Measurements from ENCODE around the gene ADAMTSL2. TPM values are rescaled to one million over a fixed set of nuclear protein-coding genes. Genes with fewer than 3 reads are reported as not detected.

Gene ADAMTSL2
- total and polyA plus RNA-seq, 10 donors, result 1.6 to 11.7 (median 4.3) TPM

DNA sequence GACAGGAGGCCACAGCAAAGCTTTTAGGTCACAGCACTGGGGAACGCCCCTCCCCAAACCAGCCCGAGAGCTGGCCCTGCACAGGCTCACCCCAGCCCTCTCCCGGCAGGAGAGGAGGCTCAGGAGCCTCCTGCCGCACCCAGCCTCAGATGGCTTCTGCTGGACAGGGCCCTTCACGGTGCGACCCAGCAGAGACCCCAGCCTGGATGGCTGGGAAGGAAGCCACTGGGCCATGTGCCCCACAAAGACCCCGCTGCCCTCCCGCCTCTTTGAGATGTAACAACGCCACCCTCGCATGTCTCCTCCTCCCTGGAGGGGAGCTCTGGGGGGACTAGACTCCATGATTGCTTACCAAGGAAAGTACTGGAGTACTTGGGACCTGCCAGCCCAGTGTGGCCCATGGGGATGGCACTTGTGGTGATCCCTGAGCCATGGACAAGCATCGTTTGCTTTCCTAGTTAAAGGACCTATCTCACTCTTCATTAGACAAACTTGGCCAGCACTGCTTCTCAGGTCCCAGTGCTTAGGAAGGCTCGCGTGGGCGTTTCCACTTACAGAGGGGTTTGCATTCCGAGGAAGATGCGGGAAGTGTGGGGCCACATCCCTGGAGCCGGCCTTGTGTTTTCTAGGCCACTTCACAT, 18.8 kb upstream of the ADAMTSL2 start:
- no peak for DNase-seq
- 72 to 89% (median 85%) methylated on average over 9 to 17 of the region's 17 CpGs for WGBS, 5 donors
- no peaks in the 10 kb centered on the region for H3K36me3 ChIP-seq
- H3K4me1 ChIP-seq, result peaks cover 0 to 16% (median 2%) of the 10 kb centered on the region in 6 donors
- TF ChIP-seq POLR2AphosphoS5 (IDR thresholded peaks at IDR 0.05) (no peak), POLR2A (IDR thresholded peaks at IDR 0.05) (no peak)
- TF ChIP-seq, protein P1, sequence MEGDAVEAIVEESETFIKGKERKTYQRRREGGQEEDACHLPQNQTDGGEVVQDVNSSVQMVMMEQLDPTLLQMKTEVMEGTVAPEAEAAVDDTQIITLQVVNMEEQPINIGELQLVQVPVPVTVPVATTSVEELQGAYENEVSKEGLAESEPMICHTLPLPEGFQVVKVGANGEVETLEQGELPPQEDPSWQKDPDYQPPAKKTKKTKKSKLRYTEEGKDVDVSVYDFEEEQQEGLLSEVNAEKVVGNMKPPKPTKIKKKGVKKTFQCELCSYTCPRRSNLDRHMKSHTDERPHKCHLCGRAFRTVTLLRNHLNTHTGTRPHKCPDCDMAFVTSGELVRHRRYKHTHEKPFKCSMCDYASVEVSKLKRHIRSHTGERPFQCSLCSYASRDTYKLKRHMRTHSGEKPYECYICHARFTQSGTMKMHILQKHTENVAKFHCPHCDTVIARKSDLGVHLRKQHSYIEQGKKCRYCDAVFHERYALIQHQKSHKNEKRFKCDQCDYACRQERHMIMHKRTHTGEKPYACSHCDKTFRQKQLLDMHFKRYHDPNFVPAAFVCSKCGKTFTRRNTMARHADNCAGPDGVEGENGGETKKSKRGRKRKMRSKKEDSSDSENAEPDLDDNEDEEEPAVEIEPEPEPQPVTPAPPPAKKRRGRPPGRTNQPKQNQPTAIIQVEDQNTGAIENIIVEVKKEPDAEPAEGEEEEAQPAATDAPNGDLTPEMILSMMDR (IDR thresholded peaks at IDR 0.05 in 8 of 11, conservative IDR thresholded peaks at IDR 0.05 in 3 of 11), result no peak
- intact Hi-C loops (cut with DNase I; ENCODE audit: low total_unique reads), result no loop called here
- peaks cover 0 to 45% (median 0%) of the 10 kb centered on the region in 7 donors for H3K27me3 ChIP-seq (replicated peaks in 1 of 7)
- no peak overlapping the region for H3K27ac ChIP-seq
- H3K9me3 ChIP-seq, result no peaks in the 10 kb centered on the region
- H3K4me3 ChIP-seq, result no peak overlapping the region

DNA sequence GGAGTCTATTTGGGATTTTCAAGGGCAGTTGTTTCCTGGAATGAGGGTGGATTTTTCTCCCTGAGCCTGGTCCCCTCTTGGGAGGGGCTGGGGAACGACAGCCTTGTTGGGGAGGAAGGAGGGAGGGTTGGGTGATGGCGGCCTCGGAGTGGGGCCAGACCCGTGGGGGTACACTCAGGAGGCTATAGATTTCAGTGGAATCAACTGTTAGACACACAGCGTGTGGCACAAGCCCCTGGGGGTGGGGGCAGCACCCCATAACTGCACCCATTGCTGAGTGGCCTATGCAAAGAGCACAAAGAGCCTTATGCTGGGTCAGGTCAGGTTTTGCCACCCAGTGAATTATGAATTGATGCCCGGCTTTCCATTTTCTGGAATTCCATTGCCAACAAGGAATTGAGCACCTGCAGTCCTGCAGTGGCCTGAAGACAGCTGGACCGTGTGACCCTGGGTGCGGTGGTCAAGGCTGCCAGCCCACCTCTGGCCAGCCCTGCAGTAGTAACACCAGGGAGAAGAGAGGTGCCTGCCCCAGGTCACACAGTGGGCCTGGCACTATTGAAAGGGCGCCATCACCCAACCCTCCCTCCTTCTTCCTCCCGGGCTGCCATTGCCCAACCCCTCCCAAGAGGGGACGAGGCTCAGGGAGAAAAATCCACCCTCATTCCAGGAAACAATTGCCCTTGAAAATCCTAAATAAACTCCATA, 18.1 kb upstream of the ADAMTSL2 start:
- 65 to 84% (median 78%) methylated on average over 8 to 11 of the region's 11 CpGs for WGBS, 5 donors
- H3K27ac ChIP-seq, result no peak overlapping the region
- no peak for DNase-seq
- intact Hi-C loops (cut with DNase I; ENCODE audit: low total_unique reads), result no loop called here
- peaks cover 0 to 11% (median 2%) of the 10 kb centered on the region in 6 donors for H3K4me1 ChIP-seq
- no peaks in the 10 kb centered on the region for H3K9me3 ChIP-seq
- H3K4me3 ChIP-seq, result no peak overlapping the region
- no peaks in the 10 kb centered on the region for H3K36me3 ChIP-seq
- TF ChIP-seq POLR2A (IDR thresholded peaks at IDR 0.05) (no peak), POLR2AphosphoS5 (IDR thresholded peaks at IDR 0.05) (no peak)
- TF ChIP-seq, protein P1 (IDR thresholded peaks at IDR 0.05 in 8 of 11, conservative IDR thresholded peaks at IDR 0.05 in 3 of 11), result no peak
- peaks cover 0 to 41% (median 0%) of the 10 kb centered on the region in 7 donors for H3K27me3 ChIP-seq (replicated peaks in 1 of 7)

DNA sequence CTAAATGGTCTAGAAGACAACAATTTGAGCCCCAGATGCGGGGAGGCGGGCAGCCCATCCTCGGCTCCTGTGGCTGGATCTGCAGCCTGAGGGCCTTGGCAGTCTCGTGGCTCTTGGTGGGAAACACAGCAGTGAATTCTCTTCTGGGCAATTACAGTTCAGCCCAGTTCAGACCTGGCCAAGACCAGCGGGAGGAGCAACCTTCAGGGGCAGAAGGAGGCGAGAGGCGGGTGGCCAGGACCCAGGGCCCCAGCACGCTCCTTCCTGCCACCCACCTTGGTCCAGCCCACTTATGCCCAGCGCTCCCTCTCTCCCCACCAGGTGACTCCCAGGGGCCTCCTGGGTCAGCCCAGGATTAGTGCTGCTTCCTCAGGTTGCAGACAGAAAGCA, 17.5 kb upstream of the ADAMTSL2 start:
- WGBS, 5 donors, result 82 to 94% (median 92%) methylated on average over 8 to 9 of the region's 9 CpGs
- Histone ChIP-seq H3K36me3 (no peaks in the 10 kb centered on the region), H3K4me1 (peaks cover 0 to 11% (median 2%) of the 10 kb centered on the region in 6 donors), H3K4me3 (no peak overlapping the region), H3K27me3 (replicated peaks in 1 of 7) (peaks cover 0 to 41% (median 0%) of the 10 kb centered on the region in 7 donors), H3K27ac (no peak overlapping the region), H3K9me3 (no peaks in the 10 kb centered on the region)
- TF ChIP-seq POLR2AphosphoS5 (IDR thresholded peaks at IDR 0.05) (no peak), POLR2A (IDR thresholded peaks at IDR 0.05) (no peak)
- TF ChIP-seq, protein P1 (IDR thresholded peaks at IDR 0.05 in 8 of 11, conservative IDR thresholded peaks at IDR 0.05 in 3 of 11), result no peak
- intact Hi-C loops (cut with DNase I; ENCODE audit: low total_unique reads), result no loop called here
- DNase-seq, result no peak

DNA sequence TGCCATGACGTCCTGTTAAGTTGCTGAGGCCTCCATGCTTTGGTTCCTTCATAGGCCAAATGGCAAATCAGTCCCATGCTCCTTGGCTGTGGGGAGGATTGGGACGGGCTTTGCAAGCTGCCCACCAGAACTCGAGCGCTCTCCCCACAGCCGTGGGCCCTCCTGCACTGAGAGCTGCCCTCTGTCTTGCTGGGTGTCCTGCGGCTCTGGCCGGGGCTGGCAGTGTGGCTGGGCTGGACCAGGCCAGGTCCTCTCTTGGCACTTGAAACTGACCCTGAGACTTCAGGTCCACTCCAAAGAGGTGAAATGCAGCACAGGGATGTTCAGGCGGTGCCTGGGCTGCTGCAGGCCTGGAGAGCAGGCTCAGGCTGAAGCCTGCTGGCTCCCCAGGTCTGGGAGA, 16.8 kb upstream of the ADAMTSL2 start:
- DNase-seq, result no peak
- WGBS, 5 donors, result 69 to 84% (median 79%) methylated on average over 6 to 8 of the region's 8 CpGs
- Histone ChIP-seq H3K27me3 (replicated peaks in 1 of 7) (peaks cover 0 to 41% (median 0%) of the 10 kb centered on the region in 7 donors), H3K4me1 (peaks cover 0 to 11% (median 2%) of the 10 kb centered on the region in 6 donors), H3K4me3 (no peak overlapping the region), H3K27ac (no peak overlapping the region), H3K36me3 (no peaks in the 10 kb centered on the region), H3K9me3 (no peaks in the 10 kb centered on the region)
- TF ChIP-seq POLR2AphosphoS5 (IDR thresholded peaks at IDR 0.05) (no peak), POLR2A (IDR thresholded peaks at IDR 0.05) (no peak)
- TF ChIP-seq, protein P1 (IDR thresholded peaks at IDR 0.05 in 8 of 11, conservative IDR thresholded peaks at IDR 0.05 in 3 of 11), result no peak
- intact Hi-C loops (cut with DNase I; ENCODE audit: low total_unique reads), result no loop called here

All from spleen (tissue), 11 donors.